Thoracic aorta (tissue), 2 donors: Measurements from ENCODE around the gene NIT1. TPM values are rescaled to one million over a fixed set of nuclear protein-coding genes. Genes with fewer than 3 reads are reported as not detected.
A peak's percentile ranks its signal among the peaks of the same experiment; 100 is the strongest.

Experiments used
- ATAC-seq: fragments of 150-250 bp; one replicate; pipeline ENCODE4 v1.8.0; 2017; ENCODE audit warnings: low read depth; ENCODE audit not compliant: insufficient number of reproducible peaks, low FRiP score
- DNase-seq: peaks from one replicate; pipeline ENCODE4 v3.0.0-alpha.2; 2020; ENCODE audit warnings: low spot score
- H3K27ac ChIP-seq, 2 donors: fragments of 200-600 bp; sonication (generic); 1 replicate in 1 of 2; 2 replicates in 1 of 2; pipeline ENCODE4 v1.5.1; 2016; ENCODE audit warnings: mild to moderate bottlenecking in 2 of 2, moderate library complexity in 2 of 2
- H3K27me3 ChIP-seq: fragments of 200-600 bp; sonication (generic); replicated peaks from 2 replicates; pipeline ENCODE4 v1.6.0; 2016; ENCODE audit warnings: mild to moderate bottlenecking; ENCODE audit not compliant: insufficient read depth
- H3K36me3 ChIP-seq: fragments of 200-600 bp; sonication (generic); one replicate; pipeline ENCODE4 v1.5.1; 2016
- H3K4me1 ChIP-seq, 2 donors: fragments of 200-600 bp; sonication (generic); 1 replicate in 1 of 2; 2 replicates in 1 of 2; pipeline versions ENCODE4 v1.5.1 to v1.6.0; 2016; ENCODE audit warnings: low read depth in 2 of 2, mild to moderate bottlenecking in 1 of 2; ENCODE audit not compliant: control insufficient read depth in 1 of 2
- H3K4me3 ChIP-seq: fragments of 200-600 bp; sonication (generic); 2 replicates; pipeline ENCODE4 v1.5.1; 2016; ENCODE audit warnings: mild to moderate bottlenecking
- H3K9me3 ChIP-seq: fragments of 200-600 bp; sonication (generic); 2 replicates; pipeline ENCODE4 v1.5.1; 2016
- CTCF ChIP-seq: fragments of 200-600 bp; sonication (generic); IDR thresholded peaks from one replicate; pipeline ENCODE4 v1.5.1; 2019; ENCODE audit warnings: antibody characterized with exemption
- total RNA-seq, 2 donors: library from RNA; depleted of rRNA; stranded (reverse); fragments of >200 nt; gene quantifications; one replicate each; pipeline versions ENCODE4 v1.1.0 to v1.2.3, GENCODE V29; 2016

Gene NIT1
- total RNA-seq, 2 donors from 2014 or later: 25.3 to 42.1 TPM

GRCh38 chr1:161082483-161082882 lies 35.4 kb upstream of the NIT1 start:
- H3K9me3 ChIP-seq: no peaks in the 10 kb centered on the region
- H3K4me3 ChIP-seq: no peak overlapping the region
- TF ChIP-seq CTCF: no peak
- no peak overlapping the region for H3K27ac ChIP-seq
- ATAC-seq: no peak
- no peaks in the 10 kb centered on the region for H3K36me3 ChIP-seq
- H3K4me1 ChIP-seq: no peaks in the 10 kb centered on the region
- H3K27me3 ChIP-seq: no peaks in the 10 kb centered on the region
- no peak for DNase-seq

- H3K36me3 ChIP-seq: no peaks in the 10 kb centered on the region
- no peaks in the 10 kb centered on the region for H3K9me3 ChIP-seq
- TF ChIP-seq CTCF: no peak
- no peaks in the 10 kb centered on the region for H3K4me1 ChIP-seq
- H3K27me3 ChIP-seq: no peaks in the 10 kb centered on the region
- H3K4me3 ChIP-seq: no peak overlapping the region
- no peak overlapping the region for H3K27ac ChIP-seq
- ATAC-seq (peak; percentile 30), DNase-seq (peak; percentile 35)
Measured at GRCh38 chr1:161082996-161083747, 34.7 kb upstream of the NIT1 start.

- Histone ChIP-seq H3K9me3 (no peaks in the 10 kb centered on the region), H3K4me1 (no peaks in the 10 kb centered on the region), H3K36me3 (no peaks in the 10 kb centered on the region), H3K27ac (no peak overlapping the region), H3K27me3 (no peaks in the 10 kb centered on the region), H3K4me3 (no peak overlapping the region)
- DNase-seq (no peak), ATAC-seq (no peak)
- no peak for TF ChIP-seq CTCF
Measured at GRCh38 chr1:161083748-161084596, 33.9 kb upstream of the NIT1 start.

- Histone ChIP-seq H3K27ac (no peak overlapping the region), H3K27me3 (no peaks in the 10 kb centered on the region), H3K9me3 (no peaks in the 10 kb centered on the region), H3K36me3 (no peaks in the 10 kb centered on the region), H3K4me3 (no peak overlapping the region), H3K4me1 (no peaks in the 10 kb centered on the region)
- DNase-seq: no peak
- no peak for TF ChIP-seq CTCF
- no peak for ATAC-seq
Measured at GRCh38 chr1:161084597-161084988, 33.3 kb upstream of the NIT1 start.

GRCh38 chr1:161085165-161085564 lies 32.7 kb upstream of the NIT1 start:
- Histone ChIP-seq H3K36me3 (no peaks in the 10 kb centered on the region), H3K4me1 (no peaks in the 10 kb centered on the region), H3K4me3 (no peak overlapping the region), H3K9me3 (no peaks in the 10 kb centered on the region), H3K27ac (no peak overlapping the region), H3K27me3 (no peaks in the 10 kb centered on the region)
- no peak for TF ChIP-seq CTCF
- no peak for DNase-seq
- no peak for ATAC-seq
